PC-3 (cell line): Measurements from ENCODE around the gene CSNK2A1.
"Not testable (repeated sequence)": the region's sequence is repeated elsewhere in the genome, so short reads cannot be mapped to it uniquely, and the experiment has no call there.

ENCODE experiments used
- EZH2 ChIP-seq: fragments of 300-600 bp; sonication (generic); IDR thresholded peaks from one replicate; pipeline ENCODE4 v1.6.1; 2017; ENCODE audit warnings: antibody characterized with exemption, mild to moderate bottlenecking, low read length; ENCODE audit not compliant: unreplicated experiment
- EZH2phosphoT487 ChIP-seq: fragments of 300-600 bp; sonication (generic); IDR thresholded peaks from 2 replicates; pipeline ENCODE4 v1.6.1; 2018; ENCODE audit warnings: mild to moderate bottlenecking, antibody characterized with exemption, low read length, borderline replicate concordance
- TF ChIP-seq, protein P1 (sequence below): fragments of 300-600 bp; sonication (generic); conservative IDR thresholded peaks from 2 replicates; pipeline ENCODE4 v1.5.1; 2017; ENCODE audit warnings: antibody characterized with exemption, low read depth, mild to moderate bottlenecking, low read length

DNA sequence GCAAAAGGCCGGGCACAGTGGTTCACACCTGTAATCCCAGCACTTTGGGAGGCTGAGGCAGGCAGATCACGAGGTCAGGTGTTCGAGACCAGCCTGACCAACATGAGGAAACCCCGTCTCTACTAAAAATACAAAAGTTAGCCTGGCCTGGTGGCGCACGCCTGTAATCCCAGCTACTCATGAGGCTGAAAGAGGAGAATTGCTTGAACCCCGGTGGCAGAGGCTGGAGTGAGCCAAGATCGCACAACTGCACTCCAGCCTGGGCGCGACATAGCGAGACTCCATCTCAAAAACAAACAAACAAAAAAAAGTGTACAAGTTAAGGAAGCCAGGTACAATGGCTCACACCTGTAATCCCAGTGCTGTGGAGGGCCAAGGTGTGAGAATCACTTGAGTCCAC lies 91.6 kb downstream of the CSNK2A1 start:
- TF ChIP-seq, protein P1, sequence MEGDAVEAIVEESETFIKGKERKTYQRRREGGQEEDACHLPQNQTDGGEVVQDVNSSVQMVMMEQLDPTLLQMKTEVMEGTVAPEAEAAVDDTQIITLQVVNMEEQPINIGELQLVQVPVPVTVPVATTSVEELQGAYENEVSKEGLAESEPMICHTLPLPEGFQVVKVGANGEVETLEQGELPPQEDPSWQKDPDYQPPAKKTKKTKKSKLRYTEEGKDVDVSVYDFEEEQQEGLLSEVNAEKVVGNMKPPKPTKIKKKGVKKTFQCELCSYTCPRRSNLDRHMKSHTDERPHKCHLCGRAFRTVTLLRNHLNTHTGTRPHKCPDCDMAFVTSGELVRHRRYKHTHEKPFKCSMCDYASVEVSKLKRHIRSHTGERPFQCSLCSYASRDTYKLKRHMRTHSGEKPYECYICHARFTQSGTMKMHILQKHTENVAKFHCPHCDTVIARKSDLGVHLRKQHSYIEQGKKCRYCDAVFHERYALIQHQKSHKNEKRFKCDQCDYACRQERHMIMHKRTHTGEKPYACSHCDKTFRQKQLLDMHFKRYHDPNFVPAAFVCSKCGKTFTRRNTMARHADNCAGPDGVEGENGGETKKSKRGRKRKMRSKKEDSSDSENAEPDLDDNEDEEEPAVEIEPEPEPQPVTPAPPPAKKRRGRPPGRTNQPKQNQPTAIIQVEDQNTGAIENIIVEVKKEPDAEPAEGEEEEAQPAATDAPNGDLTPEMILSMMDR, result not testable (repeated sequence)
- TF ChIP-seq EZH2phosphoT487, EZH2: not testable (repeated sequence)
